CD4-positive, alpha-beta T cell treated with Interleukin-17A for 1 hour (primary cell): ENCODE results near the gene TBX18.

Experiments
- DNase-seq: peaks from one replicate; pipeline ENCODE4 v3.0.0-alpha.2; 2020

TBX18 gene

GRCh38 chr6:84667252-84668213 lies 96.9 kb downstream of the TBX18 start:
- DNase-seq: no peak

GRCh38 chr6:84665401-84665800 lies 99.0 kb downstream of the TBX18 start:
- no peak for DNase-seq

- DNase-seq: no peak
These were observed 100.5 kb downstream of the TBX18 start for GRCh38 chr6:84663866-84664265.

GRCh38 chr6:84657486-84657885 lies 106.9 kb downstream of the TBX18 start:
- no peak for DNase-seq

- DNase-seq: no peak
These were observed 107.4 kb downstream of the TBX18 start for GRCh38 chr6:84657025-84657424.

- DNase-seq: no peak
These were observed 111.3 kb downstream of the TBX18 start for GRCh38 chr6:84653027-84653551.

GRCh38 chr6:84652356-84653026 lies 111.9 kb downstream of the TBX18 start:
- no peak for DNase-seq

GRCh38 chr6:84651583-84651982 lies 112.8 kb downstream of the TBX18 start:
- no peak for DNase-seq

- no peak for DNase-seq
These were observed 116.0 kb downstream of the TBX18 start for GRCh38 chr6:84648444-84648843.

- no peak for DNase-seq
These were observed 118.7 kb downstream of the TBX18 start for GRCh38 chr6:84645563-84646266.

- DNase-seq: no peak
These were observed 119.4 kb downstream of the TBX18 start for GRCh38 chr6:84645000-84645399.

- no peak for DNase-seq
These were observed 120.6 kb downstream of the TBX18 start for GRCh38 chr6:84643778-84644177.

- no peak for DNase-seq
These were observed 123.3 kb downstream of the TBX18 start for GRCh38 chr6:84641076-84641475.

GRCh38 chr6:84639396-84639795 lies 125.0 kb downstream of the TBX18 start:
- DNase-seq: no peak

GRCh38 chr6:84638286-84638685 lies 126.1 kb downstream of the TBX18 start:
- no peak for DNase-seq
